Prostate gland (tissue), 2 donors: ENCODE data around the gene TUNAR.

ENCODE experiments used
- CTCF ChIP-seq, 4 experiments: fragments of 200-600 bp in 2 of 4; fragments of 450-650 bp in 2 of 4; sonication (generic) in 2 of 4; IDR thresholded peaks; 1 replicate in 3 of 4; 2 replicates in 1 of 4; pipeline ENCODE4 v1.5.1; 2016 to 2019; ENCODE audit warnings: antibody characterized with exemption in 4 of 4, mild to moderate bottlenecking in 2 of 4, moderate library complexity in 2 of 4
- POLR2A ChIP-seq: fragments of 450-650 bp; IDR thresholded peaks from one replicate; pipeline ENCODE4 v1.6.1; 2016; ENCODE audit warnings: antibody characterized with exemption, mild to moderate bottlenecking
- POLR2AphosphoS5 ChIP-seq: sonication (generic); formaldehyde crosslinking; IDR thresholded peaks from one replicate; pipeline ENCODE4 v1.6.1; 2017; ENCODE audit warnings: antibody characterized with exemption

DNA sequence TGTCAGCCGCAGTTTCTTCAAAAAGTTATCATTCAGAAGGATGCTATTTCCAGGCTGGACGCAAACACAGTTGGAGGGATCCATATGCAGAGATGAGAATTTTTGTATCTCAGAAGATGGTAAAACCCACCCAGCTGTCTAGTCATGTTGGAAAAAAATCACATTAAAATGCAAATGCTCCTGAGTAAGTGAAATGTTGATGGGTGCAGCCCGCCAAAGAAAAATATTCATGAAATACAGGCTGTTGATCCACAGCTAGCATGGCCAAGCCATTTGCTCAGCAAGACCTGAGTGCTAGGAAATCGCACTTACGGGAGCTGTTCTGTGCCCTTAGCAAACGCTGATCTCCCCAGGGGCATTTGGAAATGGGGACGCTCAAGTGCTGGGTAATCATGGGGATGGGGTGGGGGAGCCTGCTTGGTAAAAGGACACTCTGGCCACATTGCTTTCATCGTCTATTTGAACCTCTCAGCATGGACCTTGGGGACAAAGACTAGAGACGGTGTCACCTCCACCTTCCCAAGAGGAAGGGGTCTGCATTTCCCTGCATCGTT is 25.7 kb downstream of the TUNAR start:
- TF ChIP-seq POLR2AphosphoS5: no peak
- no peak for TF ChIP-seq POLR2A
- TF ChIP-seq CTCF (IDR thresholded peaks at IDR 0.05): no peak
